Transverse colon (tissue), 4 donors: ENCODE results near the gene PRR29. TPM values are rescaled to one million over a fixed set of nuclear protein-coding genes. Genes with fewer than 3 reads are reported as not detected.

Experiments used
- DNase-seq: peaks from one replicate; pipeline ENCODE4 v3.0.0-alpha.2; 2019
- H3K27ac ChIP-seq, 4 donors: fragments of 200-600 bp; sonication (generic); 2 replicates each; pipeline ENCODE4 v1.5.1; 2016 to 2018; ENCODE audit warnings: inconsistent platforms in 4 of 4
- H3K27me3 ChIP-seq: fragments of 200-600 bp; sonication (generic); 2 replicates; pipeline ENCODE4 v1.5.1; 2017; ENCODE audit warnings: inconsistent platforms
- H3K36me3 ChIP-seq, 4 donors: fragments of 200-600 bp; sonication (generic); 2 replicates each; pipeline ENCODE4 v1.5.1; 2017 to 2019; ENCODE audit warnings: inconsistent platforms in 4 of 4
- H3K4me1 ChIP-seq, 4 donors: fragments of 200-600 bp; sonication (generic); 2 replicates each; pipeline ENCODE4 v1.5.1; 2017 to 2020; ENCODE audit warnings: inconsistent platforms in 4 of 4
- H3K4me3 ChIP-seq, 4 donors: fragments of 200-600 bp; sonication (generic); 1 replicate in 1 of 4; 2 replicates in 3 of 4; pipeline versions ENCODE4 v1.5.1 to v1.6.1; 2017 to 2019; ENCODE audit warnings: inconsistent platforms in 4 of 4
- H3K9me3 ChIP-seq, 2 donors: fragments of 200-600 bp; sonication (generic); 2 replicates each; pipeline ENCODE4 v1.5.1; 2017 to 2019; ENCODE audit warnings: inconsistent platforms in 2 of 2
- CTCF ChIP-seq, 5 experiments: fragments of 200-600 bp in 3 of 5; fragments of 450-650 bp in 2 of 5; sonication (generic) in 3 of 5; IDR thresholded peaks; 1 replicate in 2 of 5; 2 replicates in 3 of 5; pipeline ENCODE4 v1.5.1; 2016 to 2017; ENCODE audit warnings: antibody characterized with exemption in 5 of 5, inconsistent platforms in 3 of 5, mild to moderate bottlenecking in 2 of 5, moderate library complexity in 1 of 5
- EP300 ChIP-seq: sonication (generic); formaldehyde crosslinking; IDR thresholded peaks from one replicate; pipeline ENCODE4 v1.6.1; 2017; ENCODE audit warnings: antibody characterized with exemption, low read depth
- POLR2A ChIP-seq: fragments of 450-650 bp; IDR thresholded peaks from one replicate; pipeline ENCODE4 v1.6.1; 2016; ENCODE audit warnings: antibody characterized with exemption, mild to moderate bottlenecking, moderate library complexity
- POLR2AphosphoS5 ChIP-seq, 3 donors: sonication (generic); formaldehyde crosslinking; IDR thresholded peaks; one replicate each; pipeline ENCODE4 v1.6.1; 2016; ENCODE audit warnings: antibody characterized with exemption in 3 of 3
- WGBS, 2 donors: methylation state at CpG; one replicate each; pipeline ENCODE4 v1.1.5; 2018; ENCODE audit warnings: low coverage in 1 of 2; 5-methylcytosine and 5-hydroxymethylcytosine counted together
- in situ Hi-C, 4 donors: fragments of 200-750 bp; cut with MboI; loops; one replicate each; pipeline versions ENCODE4 v1.15.0 to v1.15.1; 2017; ENCODE audit warnings: low sequenced_read_pairs in 3 of 4, low pct_ligation_motif_present in 1 of 4, low pct_unique_long_range_greater_than_20kb in 1 of 4
- intact Hi-C: fragments of 100-400 bp; cut with DNase I; formaldehyde crosslinking; loops from one replicate; pipeline ENCODE4 v1.15.1; 2023; ENCODE audit warnings: low total_unique reads
- total RNA-seq, 4 donors: library from RNA; depleted of rRNA; stranded (reverse); fragments of >200 nt; gene quantifications; one replicate each; pipeline ENCODE4 v1.1.0, GENCODE V29; 2016

Gene PRR29
- total RNA-seq, 4 donors from 2014 or later, result not detected

- Histone ChIP-seq H3K4me3 (no peak overlapping the region), H3K36me3 (no peaks in the 10 kb centered on the region), H3K9me3 (no peaks in the 10 kb centered on the region), H3K4me1 (peaks cover 0 to 31% (median 9%) of the 10 kb centered on the region in 4 donors), H3K27me3 (no peaks in the 10 kb centered on the region), H3K27ac (peak overlapping the region in 2 of 4 donors; percentile 58 to 59)
- 67 to 81% methylated on average over 2 to 7 of the region's 7 CpGs for WGBS, 2 donors
- intact Hi-C loops (no loop called here), in situ Hi-C loops (no loop called here)
- TF ChIP-seq POLR2A, result no peak
- TF ChIP-seq CTCF (IDR thresholded peaks at IDR 0.05), result no peak
- no peak for TF ChIP-seq EP300
- TF ChIP-seq POLR2AphosphoS5 (IDR thresholded peaks at IDR 0.05), result no peak
- no peak for DNase-seq
These were observed 14.8 kb upstream of the PRR29 start for GRCh38 chr17:63983320-63983719.

GRCh38 chr17:63984236-63984635 lies 13.9 kb upstream of the PRR29 start:
- Histone ChIP-seq H3K9me3 (no peaks in the 10 kb centered on the region), H3K4me3 (no peak overlapping the region), H3K27me3 (no peaks in the 10 kb centered on the region), H3K4me1 (peaks cover 0 to 35% (median 9%) of the 10 kb centered on the region in 4 donors), H3K27ac (peak overlapping the region; percentile 13 to 59 (median 42)), H3K36me3 (no peaks in the 10 kb centered on the region)
- 29 to 64% methylated on average over 4 to 5 of the region's 5 CpGs for WGBS, 2 donors
- no peak for DNase-seq
- TF ChIP-seq EP300, result no peak
- TF ChIP-seq POLR2AphosphoS5 (IDR thresholded peaks at IDR 0.05), result no peak
- TF ChIP-seq CTCF (IDR thresholded peaks at IDR 0.05), result no peak
- no peak for TF ChIP-seq POLR2A
- intact Hi-C loops, result no loop called here
- in situ Hi-C loops, result no loop called here

- TF ChIP-seq CTCF (IDR thresholded peaks at IDR 0.05), result no peak
- TF ChIP-seq EP300, result no peak
- TF ChIP-seq POLR2AphosphoS5 (IDR thresholded peaks at IDR 0.05), result no peak
- TF ChIP-seq POLR2A, result no peak
- in situ Hi-C loops, result no loop called here
- H3K9me3 ChIP-seq, result no peaks in the 10 kb centered on the region
- no peaks in the 10 kb centered on the region for H3K27me3 ChIP-seq
- peak overlapping the region; percentile 27 to 59 (median 50) for H3K27ac ChIP-seq
- H3K4me3 ChIP-seq, result no peak overlapping the region
- intact Hi-C loops, result no loop called here
- WGBS, 2 donors, result 72 to 80% methylated on average over 1 to 16 of the region's 16 CpGs
- H3K4me1 ChIP-seq, result peaks cover 0 to 35% (median 9%) of the 10 kb centered on the region in 4 donors
- peak; percentile 39 for DNase-seq
- H3K36me3 ChIP-seq, result no peaks in the 10 kb centered on the region
These were observed 13.3 kb upstream of the PRR29 start for GRCh38 chr17:63984651-63985386.

GRCh38 chr17:63985387-63986140 lies 12.6 kb upstream of the PRR29 start:
- DNase-seq, result no peak
- Histone ChIP-seq H3K27ac (peak overlapping the region in 3 of 4 donors; percentile 43 to 58 (median 48)), H3K4me3 (no peak overlapping the region), H3K27me3 (peaks cover under 1% of the 10 kb centered on the region), H3K4me1 (peaks cover 3 to 31% (median 8%) of the 10 kb centered on the region in 4 donors), H3K36me3 (no peaks in the 10 kb centered on the region), H3K9me3 (no peaks in the 10 kb centered on the region)
- WGBS, 2 donors, result 78% methylated on average over 13 of the region's 13 CpGs; no CpG with 5 or more reads in 1 of the 2 donors
- intact Hi-C loops, result no loop called here
- TF ChIP-seq POLR2AphosphoS5 (IDR thresholded peaks at IDR 0.05) (no peak), POLR2A (no peak), EP300 (no peak), CTCF (IDR thresholded peaks at IDR 0.05) (no peak)
- in situ Hi-C loops, result no loop called here
